ENCODE data around the gene SLC7A6OS.
"Not testable (repeated sequence)": the region's sequence is repeated elsewhere in the genome, so short reads cannot be mapped to it uniquely, and the experiment has no call there.

SLC7A6OS gene

DNA sequence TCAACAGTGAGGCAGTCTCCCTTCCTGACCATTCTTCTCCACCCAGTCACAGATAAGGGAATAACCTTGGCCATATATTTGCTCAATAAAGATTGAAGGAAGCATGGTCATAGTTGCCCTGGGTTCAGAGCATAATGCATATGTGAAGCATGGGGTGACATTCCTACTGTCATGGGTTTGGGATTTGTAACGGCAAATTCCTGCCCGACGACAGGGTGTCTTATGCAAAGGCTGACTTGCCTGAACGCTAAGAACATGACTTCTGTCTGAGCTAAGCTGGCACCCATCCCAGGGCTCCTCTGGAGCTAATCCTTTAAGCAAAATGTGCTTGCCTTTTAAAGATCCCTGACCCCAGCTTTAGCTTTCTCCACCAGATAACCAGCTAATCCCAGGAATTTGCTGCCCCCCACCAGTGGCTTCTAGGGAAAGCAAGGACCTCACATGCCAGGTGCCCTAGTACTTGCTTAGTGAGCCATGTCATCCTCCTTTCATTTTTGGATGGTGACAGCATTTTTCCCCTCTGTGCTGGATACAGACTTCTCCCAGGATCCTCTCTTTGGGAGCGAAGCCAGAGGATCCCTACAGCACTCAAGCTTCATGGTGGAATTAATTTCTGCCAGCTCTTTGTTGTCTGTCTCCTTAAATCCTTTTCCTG lies 11.7 kb downstream of the SLC7A6OS start:
- DNase-seq (ENCODE audit: low read depth), result no peak

GRCh38 chr16:68298312-68298711 lies 12.4 kb downstream of the SLC7A6OS start:
- DNase-seq (ENCODE audit: low read depth), result no peak

- no peak for DNase-seq (ENCODE audit: low read depth)
Observed at GRCh38 chr16:68297908-68298307, 12.8 kb downstream of the SLC7A6OS start.

DNA sequence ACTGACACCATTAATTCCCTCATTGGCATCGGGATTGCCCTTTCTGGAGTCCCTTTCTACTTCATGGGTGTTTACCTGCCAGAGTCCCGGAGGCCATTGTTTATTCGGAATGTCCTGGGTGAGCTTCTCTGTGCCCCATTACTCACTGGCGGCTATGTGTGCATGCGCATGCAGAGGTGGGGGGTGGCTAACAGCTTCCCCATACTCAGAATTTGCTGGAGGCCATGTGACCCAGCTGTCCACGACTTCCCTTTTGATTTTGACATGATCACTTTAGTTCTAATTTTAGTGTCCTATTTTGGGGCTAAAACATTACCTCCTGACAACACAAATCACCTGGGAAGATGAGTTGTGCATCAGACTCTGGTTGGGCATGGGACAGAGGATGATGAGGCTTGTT lies 14.1 kb downstream of the SLC7A6OS start:
- DNase-seq (ENCODE audit: low read depth), result no peak

GRCh38 chr16:68296291-68296690 lies 14.5 kb downstream of the SLC7A6OS start:
- no peak for DNase-seq (ENCODE audit: low read depth)

GRCh38 chr16:68292425-68292824 lies 18.3 kb downstream of the SLC7A6OS start:
- no peak for DNase-seq (ENCODE audit: low read depth)

DNA sequence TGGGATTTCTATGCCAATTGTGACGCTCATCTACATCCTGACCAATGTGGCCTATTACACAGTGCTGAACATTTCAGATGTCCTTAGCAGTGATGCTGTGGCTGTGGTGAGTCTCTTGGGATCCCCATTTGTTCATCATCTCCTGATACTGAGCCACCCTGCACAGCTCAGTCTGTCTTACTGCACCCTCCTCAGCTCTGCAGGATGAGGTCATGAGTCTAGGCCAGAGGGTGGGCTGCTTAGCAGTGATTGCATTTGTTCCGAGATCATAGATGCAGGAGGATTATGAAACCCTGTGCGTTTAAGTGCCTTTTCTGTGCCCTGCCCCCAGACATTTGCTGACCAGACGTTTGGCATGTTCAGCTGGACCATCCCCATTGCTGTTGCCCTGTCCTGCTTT lies 19.5 kb downstream of the SLC7A6OS start:
- no peak for DNase-seq (ENCODE audit: low read depth)

DNA sequence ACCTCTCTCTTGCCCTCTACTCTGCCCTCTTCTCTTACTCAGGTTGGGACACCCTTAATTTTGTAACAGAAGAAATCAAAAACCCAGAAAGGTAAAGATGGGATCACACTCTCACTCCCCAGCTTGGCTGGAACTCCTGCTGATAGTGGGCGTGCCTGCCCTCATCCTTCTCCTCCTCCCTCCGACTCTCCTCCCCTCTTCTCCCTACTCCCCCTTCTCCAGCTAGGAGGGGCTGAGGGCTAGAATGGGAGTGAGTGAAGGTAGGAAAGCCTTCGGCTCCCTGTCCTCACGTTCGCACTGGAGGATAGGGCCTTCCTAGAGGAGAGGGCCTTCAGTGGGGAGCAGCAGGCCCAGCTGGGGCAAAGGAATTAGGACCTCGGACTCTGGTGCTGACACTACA lies 20.3 kb downstream of the SLC7A6OS start:
- DNase-seq (ENCODE audit: low read depth), result no peak

- no peak for DNase-seq (ENCODE audit: low read depth)
Observed at GRCh38 chr16:68289621-68290329, 21.0 kb downstream of the SLC7A6OS start.

DNA sequence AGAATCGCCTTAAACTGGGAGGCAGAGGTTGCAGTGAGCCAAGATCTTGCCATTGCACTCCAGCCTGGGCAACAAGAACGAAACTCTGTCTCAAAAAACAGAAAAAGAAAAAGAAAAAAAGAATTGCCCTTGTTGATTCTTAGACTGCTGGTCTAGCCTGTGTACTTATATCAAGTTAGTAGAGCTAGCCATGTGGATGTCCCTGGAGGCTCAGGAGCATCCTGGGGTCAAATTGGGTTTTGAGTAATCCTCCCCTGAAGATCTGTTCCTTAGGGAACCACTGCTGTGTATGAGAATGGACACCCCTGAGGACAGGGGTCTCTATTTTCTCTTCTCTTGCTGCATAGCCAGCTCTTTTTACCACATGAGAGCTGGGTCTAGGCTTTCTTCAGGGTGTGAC lies 21.5 kb downstream of the SLC7A6OS start:
- no peak for DNase-seq (ENCODE audit: low read depth)

DNA sequence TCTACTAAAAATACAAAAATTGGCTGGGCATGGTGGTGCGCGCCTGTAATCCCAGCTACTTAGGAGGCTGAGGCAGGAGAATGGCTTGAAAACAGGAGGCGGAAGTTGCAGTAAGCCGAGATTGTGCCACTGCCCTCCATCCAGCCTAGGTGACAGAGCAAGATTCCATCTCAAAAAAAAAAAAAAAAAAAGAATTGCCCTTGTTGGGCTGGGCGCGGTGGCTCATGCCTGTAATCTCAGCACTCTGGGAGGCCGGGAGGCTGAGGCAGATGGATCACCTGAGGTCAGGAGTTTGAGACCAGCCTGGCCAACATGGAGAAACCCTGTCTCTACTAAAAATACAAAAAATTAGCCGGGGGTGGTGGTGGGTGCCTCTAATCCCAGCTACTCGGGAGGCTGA lies 21.9 kb downstream of the SLC7A6OS start:
- DNase-seq (ENCODE audit: low read depth), result not testable (repeated sequence)

DNA sequence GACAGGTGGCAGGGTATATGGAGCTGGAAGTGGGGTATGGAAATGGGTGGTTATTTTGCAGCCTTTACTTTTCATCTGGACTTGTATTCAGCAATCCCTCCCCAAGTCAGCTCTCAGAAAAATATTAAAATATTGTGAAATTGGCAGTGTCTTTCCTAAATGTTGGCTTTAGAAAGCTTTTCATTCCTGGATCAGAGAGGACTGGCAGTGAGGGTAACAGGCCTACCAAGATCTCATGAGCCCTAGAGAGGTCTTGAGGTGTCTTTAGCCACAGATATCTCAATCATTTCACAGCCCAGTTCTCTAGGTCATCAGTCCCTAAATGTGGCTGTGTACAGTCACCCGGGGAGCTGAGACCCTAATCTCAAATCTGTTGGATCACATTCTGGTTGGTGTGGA lies 22.5 kb downstream of the SLC7A6OS start:
- DNase-seq (ENCODE audit: low read depth), result no peak

DNA sequence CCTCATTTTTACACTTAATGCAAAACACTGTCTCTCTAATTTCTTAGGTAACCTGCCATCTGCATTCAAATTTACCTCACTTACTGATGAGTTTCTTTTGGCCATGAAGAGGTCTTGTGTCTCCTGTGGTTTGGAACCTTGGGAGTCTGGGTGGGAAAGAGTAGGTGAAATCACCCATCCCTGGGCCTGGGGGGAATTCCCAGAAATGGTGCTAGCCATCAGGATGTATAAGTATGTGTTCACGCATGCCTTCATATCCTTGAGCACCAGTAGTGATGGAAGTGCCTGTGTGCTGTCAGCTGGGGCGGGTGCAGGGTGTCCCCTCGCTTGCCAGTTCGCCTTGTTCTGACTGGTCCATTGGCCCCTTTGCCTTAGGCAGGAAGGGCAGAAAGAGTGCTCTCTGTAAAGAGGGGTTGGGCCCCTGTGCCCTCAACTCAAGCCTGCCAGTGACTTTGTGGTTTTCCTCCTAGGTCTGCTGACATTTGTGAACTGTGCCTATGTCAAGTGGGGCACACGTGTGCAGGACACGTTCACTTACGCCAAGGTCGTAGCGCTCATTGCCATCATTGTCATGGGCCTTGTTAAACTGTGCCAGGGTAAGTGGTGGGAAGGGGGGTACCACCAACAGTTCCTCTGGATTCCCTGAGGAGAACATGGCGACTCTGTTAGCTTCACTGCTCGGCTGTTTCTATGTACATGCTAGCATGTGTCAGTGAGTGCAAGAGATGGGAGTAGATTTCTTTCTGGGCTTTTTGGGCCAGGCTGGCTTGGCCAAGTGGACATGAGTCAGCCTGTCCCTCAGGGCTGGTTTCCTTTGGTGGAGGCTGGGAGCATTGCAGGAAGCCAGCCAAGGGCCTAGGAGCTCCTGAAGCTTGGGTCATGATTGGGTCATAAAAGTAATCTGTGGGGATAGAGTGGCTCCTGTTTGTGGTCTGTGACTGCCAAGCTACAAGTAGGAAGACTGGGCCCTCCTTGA lies 23.2 kb downstream of the SLC7A6OS start:
- no peak for DNase-seq (ENCODE audit: low read depth)

- DNase-seq (ENCODE audit: low read depth), result no peak
Observed at GRCh38 chr16:68286153-68287074, 24.3 kb downstream of the SLC7A6OS start.

DNA sequence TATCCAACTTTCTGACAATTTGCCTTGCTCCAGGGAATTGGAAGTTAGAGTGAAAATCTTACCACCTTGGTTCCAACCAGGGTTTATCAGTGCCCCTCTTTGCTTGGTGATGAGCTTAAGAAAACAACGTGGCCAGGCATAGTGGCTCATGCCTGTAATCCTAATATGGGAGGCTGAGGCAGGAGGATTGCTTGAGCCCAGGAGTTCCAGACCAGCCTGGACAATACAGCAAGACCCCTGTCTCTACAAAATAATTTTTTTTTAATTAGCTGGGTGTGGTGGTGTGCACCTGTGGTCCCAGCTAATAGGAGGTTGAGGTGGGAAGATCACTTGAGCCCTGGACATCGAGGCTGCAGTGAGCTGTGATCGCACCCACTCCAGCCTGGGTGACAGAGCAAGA lies 25.1 kb downstream of the SLC7A6OS start:
- DNase-seq (ENCODE audit: low read depth), result no peak

GRCh38 chr16:68284847-68285246 lies 25.9 kb downstream of the SLC7A6OS start:
- DNase-seq (ENCODE audit: low read depth), result no peak

GRCh38 chr16:68283801-68284598 lies 26.7 kb downstream of the SLC7A6OS start:
- no peak for DNase-seq (ENCODE audit: low read depth)

DNA sequence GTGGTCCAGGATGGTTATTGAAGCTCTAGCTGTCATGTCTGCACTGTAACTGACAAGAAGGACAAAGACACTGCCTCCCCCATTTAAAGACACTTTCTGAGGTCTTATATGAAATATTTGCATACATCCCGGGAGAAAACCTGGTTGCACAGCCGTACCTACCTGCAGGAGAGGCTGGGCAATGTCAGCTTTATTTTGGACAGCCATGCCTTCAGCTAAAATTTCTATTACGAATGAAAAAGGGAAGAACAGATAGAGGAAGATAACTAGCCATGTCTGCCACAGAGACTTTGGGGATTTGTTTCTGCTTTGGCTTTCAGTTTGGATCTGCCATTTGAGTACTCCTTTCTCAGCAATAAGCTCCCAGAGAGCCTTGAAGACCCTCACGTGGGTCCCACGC lies 27.4 kb downstream of the SLC7A6OS start:
- DNase-seq (ENCODE audit: low read depth), result no peak

GRCh38 chr16:68282064-68282452 lies 28.7 kb downstream of the SLC7A6OS start:
- no peak for DNase-seq (ENCODE audit: low read depth)

GRCh38 chr16:68281368-68282063 lies 29.2 kb downstream of the SLC7A6OS start:
- no peak for DNase-seq (ENCODE audit: low read depth)

All from activated T-cell treated with anti-CD3 and anti-CD28 coated beads for 24 hours (primary cell).